ENCODE data around the gene MPL.

DNA sequence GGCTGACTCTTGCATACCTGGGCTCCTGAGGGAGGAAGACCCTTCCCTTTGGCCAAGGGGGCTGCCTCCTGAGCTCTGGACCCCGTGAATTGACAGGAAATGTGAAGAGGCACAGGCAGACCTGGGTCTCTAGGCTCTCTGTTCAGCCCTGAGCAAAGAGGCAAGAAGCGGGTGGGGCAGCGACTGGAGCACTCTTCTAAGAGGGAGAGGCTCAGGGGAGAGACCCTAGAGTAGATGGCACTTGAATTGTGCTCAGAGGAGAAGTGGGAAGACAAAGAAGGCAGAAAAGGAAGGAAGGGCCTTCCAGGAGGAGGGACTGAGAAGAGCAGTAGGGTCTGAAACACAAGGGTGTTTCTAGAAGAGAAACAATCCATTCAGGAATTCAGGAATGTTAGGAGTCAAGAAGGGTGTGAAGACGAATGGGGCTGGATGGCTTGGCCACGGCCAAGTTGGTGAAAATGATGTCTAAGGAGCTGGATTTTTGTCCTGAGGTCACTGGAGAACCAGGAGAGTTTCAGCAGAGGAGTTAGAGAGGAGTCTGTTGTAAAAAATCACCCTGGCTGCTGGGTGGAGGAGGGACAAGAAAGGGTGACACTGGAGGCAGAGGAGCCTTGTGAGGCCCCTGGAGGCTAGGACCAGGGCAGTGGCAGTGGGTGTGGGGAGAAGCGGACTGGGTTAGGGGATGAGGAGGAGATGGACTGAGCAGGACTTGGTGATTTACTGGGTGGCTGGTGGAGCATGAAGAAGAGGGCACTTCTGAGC lies 31.5 kb upstream of the MPL start:
- TF ChIP-seq, protein P1, sequence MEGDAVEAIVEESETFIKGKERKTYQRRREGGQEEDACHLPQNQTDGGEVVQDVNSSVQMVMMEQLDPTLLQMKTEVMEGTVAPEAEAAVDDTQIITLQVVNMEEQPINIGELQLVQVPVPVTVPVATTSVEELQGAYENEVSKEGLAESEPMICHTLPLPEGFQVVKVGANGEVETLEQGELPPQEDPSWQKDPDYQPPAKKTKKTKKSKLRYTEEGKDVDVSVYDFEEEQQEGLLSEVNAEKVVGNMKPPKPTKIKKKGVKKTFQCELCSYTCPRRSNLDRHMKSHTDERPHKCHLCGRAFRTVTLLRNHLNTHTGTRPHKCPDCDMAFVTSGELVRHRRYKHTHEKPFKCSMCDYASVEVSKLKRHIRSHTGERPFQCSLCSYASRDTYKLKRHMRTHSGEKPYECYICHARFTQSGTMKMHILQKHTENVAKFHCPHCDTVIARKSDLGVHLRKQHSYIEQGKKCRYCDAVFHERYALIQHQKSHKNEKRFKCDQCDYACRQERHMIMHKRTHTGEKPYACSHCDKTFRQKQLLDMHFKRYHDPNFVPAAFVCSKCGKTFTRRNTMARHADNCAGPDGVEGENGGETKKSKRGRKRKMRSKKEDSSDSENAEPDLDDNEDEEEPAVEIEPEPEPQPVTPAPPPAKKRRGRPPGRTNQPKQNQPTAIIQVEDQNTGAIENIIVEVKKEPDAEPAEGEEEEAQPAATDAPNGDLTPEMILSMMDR (IDR thresholded peaks at IDR 0.05), result no peak
- TF ChIP-seq POLR2A (IDR thresholded peaks at IDR 0.05) (no peak), POLR2AphosphoS5 (IDR thresholded peaks at IDR 0.05) (no peak)
